Fibroblast of mammary gland (primary cell): ENCODE data around the gene SEMA4F.
A peak's percentile ranks its signal among the peaks of the same experiment; 100 is the strongest.
"Not testable (repeated sequence)": the region's sequence is repeated elsewhere in the genome, so short reads cannot be mapped to it uniquely, and the experiment has no call there.

Source experiments
- DNase-seq: peaks from one replicate; pipeline ENCODE4 v3.0.0-alpha.2; 2010; ENCODE audit warnings: low read depth
- H3K4me3 ChIP-seq: 2 replicates; pipeline ENCODE4 v1.5.1; 2011; ENCODE audit warnings: low read depth, mild to moderate bottlenecking, low read length, moderate library complexity; ENCODE audit not compliant: control insufficient read depth
- TF ChIP-seq, protein P1 (sequence below): conservative IDR thresholded peaks from 2 replicates; pipeline ENCODE4 v1.5.1; 2011; ENCODE audit warnings: low read depth, low read length, inconsistent platforms; ENCODE audit not compliant: control insufficient read depth, insufficient read depth

Gene SEMA4F

DNA sequence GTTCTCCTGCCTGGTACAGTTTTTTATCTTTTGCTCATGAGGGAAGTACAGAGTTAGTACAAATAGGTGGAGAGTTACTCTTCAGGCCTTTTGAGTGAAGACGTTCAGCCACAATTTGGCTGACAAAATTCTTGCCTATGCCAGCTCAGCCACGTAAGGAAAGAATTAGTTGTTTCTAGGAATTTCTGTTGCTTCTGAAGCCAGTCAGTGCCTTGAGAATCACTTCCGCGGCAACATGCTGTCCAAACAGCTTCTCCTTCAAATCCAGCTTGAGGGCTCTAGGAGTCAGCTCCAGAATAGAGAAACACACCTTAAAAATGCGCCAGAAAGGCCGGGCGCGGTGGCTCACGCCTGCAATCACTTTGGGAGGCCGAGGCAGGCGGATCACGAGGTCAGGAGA lies 33.4 kb upstream of the SEMA4F start:
- DNase-seq: peak; percentile 2
- H3K4me3 ChIP-seq: no peak overlapping the region
- TF ChIP-seq, protein P1, sequence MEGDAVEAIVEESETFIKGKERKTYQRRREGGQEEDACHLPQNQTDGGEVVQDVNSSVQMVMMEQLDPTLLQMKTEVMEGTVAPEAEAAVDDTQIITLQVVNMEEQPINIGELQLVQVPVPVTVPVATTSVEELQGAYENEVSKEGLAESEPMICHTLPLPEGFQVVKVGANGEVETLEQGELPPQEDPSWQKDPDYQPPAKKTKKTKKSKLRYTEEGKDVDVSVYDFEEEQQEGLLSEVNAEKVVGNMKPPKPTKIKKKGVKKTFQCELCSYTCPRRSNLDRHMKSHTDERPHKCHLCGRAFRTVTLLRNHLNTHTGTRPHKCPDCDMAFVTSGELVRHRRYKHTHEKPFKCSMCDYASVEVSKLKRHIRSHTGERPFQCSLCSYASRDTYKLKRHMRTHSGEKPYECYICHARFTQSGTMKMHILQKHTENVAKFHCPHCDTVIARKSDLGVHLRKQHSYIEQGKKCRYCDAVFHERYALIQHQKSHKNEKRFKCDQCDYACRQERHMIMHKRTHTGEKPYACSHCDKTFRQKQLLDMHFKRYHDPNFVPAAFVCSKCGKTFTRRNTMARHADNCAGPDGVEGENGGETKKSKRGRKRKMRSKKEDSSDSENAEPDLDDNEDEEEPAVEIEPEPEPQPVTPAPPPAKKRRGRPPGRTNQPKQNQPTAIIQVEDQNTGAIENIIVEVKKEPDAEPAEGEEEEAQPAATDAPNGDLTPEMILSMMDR: no peak

GRCh38 chr2:74625658-74626425 lies 28.2 kb upstream of the SEMA4F start:
- DNase-seq: no peak
- TF ChIP-seq, protein P1: no peak
- H3K4me3 ChIP-seq: no peak overlapping the region

- no peak for DNase-seq
- H3K4me3 ChIP-seq: no peak overlapping the region
- TF ChIP-seq, protein P1: no peak
Measured at GRCh38 chr2:74628538-74629105, 25.4 kb upstream of the SEMA4F start.

DNA sequence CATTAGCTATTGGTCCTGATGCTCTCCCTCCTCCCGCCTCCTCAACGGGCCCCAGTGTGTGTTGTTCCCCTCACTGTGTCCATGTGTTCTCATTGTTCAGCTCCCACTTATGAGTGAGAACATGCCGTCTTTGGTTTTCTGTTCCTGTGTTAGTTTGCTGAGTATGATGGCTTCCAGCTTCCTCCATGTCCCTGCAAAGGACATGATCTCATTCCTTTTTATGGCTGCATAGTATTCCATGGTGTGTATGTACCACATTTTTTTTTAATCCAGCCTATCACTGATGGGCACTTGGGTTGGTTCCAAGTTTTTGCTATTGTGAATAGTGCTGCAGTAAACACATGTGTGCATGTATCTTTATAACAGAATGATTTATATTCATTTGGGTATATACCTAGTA lies 23.6 kb upstream of the SEMA4F start:
- DNase-seq, H3K4me3 ChIP-seq: not testable (repeated sequence)

GRCh38 chr2:74632209-74632938 lies 21.7 kb upstream of the SEMA4F start:
- TF ChIP-seq, protein P1: peak; percentile 22
- DNase-seq: peak; percentile 36
- no peak overlapping the region for H3K4me3 ChIP-seq

GRCh38 chr2:74632939-74633312 lies 21.1 kb upstream of the SEMA4F start:
- H3K4me3 ChIP-seq: no peak overlapping the region
- DNase-seq: peak; percentile 8
- TF ChIP-seq, protein P1: no peak

GRCh38 chr2:74639550-74639949 lies 14.5 kb upstream of the SEMA4F start:
- TF ChIP-seq, protein P1: no peak
- H3K4me3 ChIP-seq: no peak overlapping the region
- DNase-seq: no peak
